NCI-H128 (cell line): Measurements from ENCODE around the gene ALG10.
"Not testable (repeated sequence)": the region's sequence is repeated elsewhere in the genome, so short reads cannot be mapped to it uniquely, and the experiment has no call there.

ENCODE experiments used
- DNase-seq: peaks from one replicate; lab custom pipeline; 2025; ENCODE audit not compliant: unreplicated experiment; lab: John Stamatoyannopoulos, UW

The ALG10 gene

GRCh38 chr12:34022079-34022830 lies at the start of gene ALG10:
Gene ALG10 (plus strand): TSS chr12:34022496. CDS start chr12:34022600, 104 bp downstream.
- peak; percentile 99 for DNase-seq

GRCh38 chr12:33972884-33973283 lies 49.4 kb upstream of the ALG10 start:
- not testable (repeated sequence) for DNase-seq

- no peak for DNase-seq
Observed at GRCh38 chr12:33977887-33978286, 44.4 kb upstream of the ALG10 start.

- DNase-seq = no peak
Observed at GRCh38 chr12:33988197-33988805, 34.0 kb upstream of the ALG10 start.

GRCh38 chr12:33988913-33989312 lies 33.4 kb upstream of the ALG10 start:
- DNase-seq = no peak

GRCh38 chr12:33994857-33995808 lies 27.2 kb upstream of the ALG10 start:
- DNase-seq = no peak

GRCh38 chr12:34008835-34009234 lies 13.5 kb upstream of the ALG10 start:
- DNase-seq = not testable (repeated sequence)

- no peak for DNase-seq
Observed at GRCh38 chr12:34016361-34016760, 5.9 kb upstream of the ALG10 start.

GRCh38 chr12:34021071-34021470 lies 1.2 kb upstream of the ALG10 start:
- DNase-seq = no peak

GRCh38 chr12:34027661-34028060 lies 5.4 kb downstream of the ALG10 start:
- not testable (repeated sequence) for DNase-seq

GRCh38 chr12:34030591-34030990 lies 8.3 kb downstream of the ALG10 start:
- DNase-seq = no peak

- no peak for DNase-seq
Observed at GRCh38 chr12:34033628-34034296, 11.5 kb downstream of the ALG10 start.

GRCh38 chr12:34038357-34038756 lies 16.1 kb downstream of the ALG10 start:
- not testable (repeated sequence) for DNase-seq

- DNase-seq = no peak
Observed at GRCh38 chr12:34046570-34046969, 24.3 kb downstream of the ALG10 start.

- DNase-seq = not testable (repeated sequence)
Observed at GRCh38 chr12:34047855-34048254, 25.6 kb downstream of the ALG10 start.

GRCh38 chr12:34048714-34049113 lies 26.4 kb downstream of the ALG10 start:
- no peak for DNase-seq

GRCh38 chr12:34051486-34051885 lies 29.2 kb downstream of the ALG10 start:
- DNase-seq = no peak

- no peak for DNase-seq
Observed at GRCh38 chr12:34054938-34055337, 32.6 kb downstream of the ALG10 start.
